ENCODE measurements around the gene SYT2.

GRCh38 chr1:202708456-202709275 lies 1.6 kb downstream of the SYT2 start:
- TF ChIP-seq CSRNP3 (CRISPR knock-in tag; IDR thresholded peaks at IDR 0.05): no peak
- TF ChIP-seq SNAI2 (CRISPR knock-in tag; IDR thresholded peaks at IDR 0.05): no peak
- TF ChIP-seq CREB5 (CRISPR knock-in tag; IDR thresholded peaks at IDR 0.05; ENCODE audit: low read depth): no peak
- TF ChIP-seq ARNTL (CRISPR knock-in tag; IDR thresholded peaks at IDR 0.05; ENCODE audit: borderline replicate concordance, low read depth): no peak
- no peak for TF ChIP-seq TOX (CRISPR knock-in tag; IDR thresholded peaks at IDR 0.05; ENCODE audit: borderline replicate concordance)
- TF ChIP-seq PATZ1 (CRISPR knock-in tag; IDR thresholded peaks at IDR 0.05; ENCODE audit: borderline replicate concordance): no peak
- TF ChIP-seq ZFP30 (CRISPR knock-in tag; IDR thresholded peaks at IDR 0.05): no peak
- no peak for TF ChIP-seq ZFP3 (CRISPR knock-in tag; IDR thresholded peaks at IDR 0.05)
- no peak for TF ChIP-seq OSR1 (CRISPR knock-in tag; IDR thresholded peaks at IDR 0.05)
- no peak for TF ChIP-seq ZC3H10 (CRISPR knock-in tag; IDR thresholded peaks at IDR 0.05)
- no peak for TF ChIP-seq ESRRG (CRISPR knock-in tag; IDR thresholded peaks at IDR 0.05)

Data from SK-N-SH treated with all-trans-retinoic acid at 6 μM for 48 hours (cell line).